Neural cell (in vitro differentiated cells): ENCODE data around the gene CD72. TPM values are rescaled to one million over a fixed set of nuclear protein-coding genes. Genes with fewer than 3 reads are reported as not detected.
"Not testable (repeated sequence)": the region's sequence is repeated elsewhere in the genome, so short reads cannot be mapped to it uniquely, and the experiment has no call there.

Experiments used
- H2AFZ ChIP-seq: fragments of 200-600, 300-800 bp; sonication (generic), shearing (Covaris generic); 2 replicates; pipeline ENCODE4 v1.6.0; 2014; ENCODE audit warnings: low read depth, mild to moderate bottlenecking, antibody characterized with exemption, low read length, moderate library complexity
- H3F3A ChIP-seq: fragments of 200-600 bp; shearing (Covaris generic); 2 replicates; pipeline ENCODE4 v1.6.1; 2016; ENCODE audit warnings: mild to moderate bottlenecking, moderate library complexity, mixed read lengths, antibody characterized with exemption, low read length; ENCODE audit not compliant: insufficient read depth, poor library complexity, severe bottlenecking
- H3K27ac ChIP-seq: fragments of 200-600, 300-800 bp; sonication (generic), shearing (Covaris generic); 2 replicates; pipeline ENCODE4 v1.5.1; 2014; ENCODE audit warnings: mild to moderate bottlenecking, low read length, moderate library complexity
- H3K27me3 ChIP-seq: fragments of 300-800, 200-600 bp; sonication (generic), shearing (Covaris generic); 2 replicates; pipeline ENCODE4 v1.6.0; 2014; ENCODE audit warnings: mild to moderate bottlenecking, low read depth, low read length, moderate library complexity; ENCODE audit not compliant: insufficient read depth
- H3K36me3 ChIP-seq: fragments of 300-800, 200-600 bp; sonication (generic), shearing (Covaris generic); 2 replicates; pipeline ENCODE4 v1.5.1; 2014; ENCODE audit warnings: mild to moderate bottlenecking, antibody characterized with exemption, low read length, moderate library complexity; ENCODE audit not compliant: insufficient read depth
- H3K4me2 ChIP-seq: fragments of 300-800, 200-600 bp; sonication (generic), shearing (Covaris generic); 2 replicates; pipeline ENCODE4 v1.6.0; 2014; ENCODE audit warnings: mild to moderate bottlenecking, low read length
- H3K4me3 ChIP-seq: fragments of 300-800, 200-600 bp; sonication (generic), shearing (Covaris generic); 2 replicates; pipeline ENCODE4 v1.5.1; 2014; ENCODE audit warnings: mild to moderate bottlenecking, low read length, moderate library complexity
- H3K79me2 ChIP-seq: fragments of 200-600 bp; shearing (Covaris generic); replicated peaks from 2 replicates; pipeline ENCODE4 v1.6.0; 2014; ENCODE audit warnings: mild to moderate bottlenecking, low read length, moderate library complexity; ENCODE audit not compliant: insufficient read depth
- H3K9ac ChIP-seq: fragments of 300-800, 200-600 bp; sonication (generic), shearing (Covaris generic); 2 replicates; pipeline ENCODE4 v1.6.1; 2016; ENCODE audit warnings: mild to moderate bottlenecking, low read length, mixed read lengths
- H3K9me2 ChIP-seq: fragments of 200-600 bp; shearing (Covaris generic); 2 replicates; pipeline ENCODE4 v1.6.1; 2016; ENCODE audit warnings: mild to moderate bottlenecking, low read length, mixed read lengths; ENCODE audit not compliant: insufficient read depth
- H3K9me3 ChIP-seq: fragments of 200-600, 300-800 bp; sonication (generic), shearing (Covaris generic); 2 replicates; pipeline ENCODE4 v1.6.1; 2016; ENCODE audit warnings: mild to moderate bottlenecking, mixed run types, low read length, moderate library complexity, mixed read lengths
- H4K20me1 ChIP-seq: fragments of 200-600 bp; shearing (Covaris generic); 2 replicates; pipeline ENCODE4 v1.6.1; 2016; ENCODE audit warnings: mild to moderate bottlenecking, mixed run types; ENCODE audit not compliant: insufficient read depth
- EP300 ChIP-seq: fragments of 450-650 bp; conservative IDR thresholded peaks from 2 replicates; pipeline ENCODE4 v1.6.1; 2014; ENCODE audit warnings: antibody characterized with exemption, mild to moderate bottlenecking, moderate library complexity; ENCODE audit not compliant: poor library complexity, severe bottlenecking
- EZH2 ChIP-seq: fragments of 200-600, 300-800 bp; shearing (Covaris generic), sonication (generic); IDR thresholded peaks from 2 replicates; pipeline ENCODE4 v1.6.1; 2014; ENCODE audit warnings: antibody characterized with exemption, low read length, borderline replicate concordance, mild to moderate bottlenecking; ENCODE audit not compliant: insufficient read depth, poor library complexity, severe bottlenecking
- MXI1 ChIP-seq: fragments of 450-650 bp; conservative IDR thresholded peaks from 2 replicates; pipeline ENCODE4 v1.6.1; 2014; ENCODE audit warnings: antibody characterized with exemption, mild to moderate bottlenecking; ENCODE audit not compliant: poor library complexity, severe bottlenecking
- POLR2AphosphoS5 ChIP-seq: IDR thresholded peaks from 2 replicates; pipeline ENCODE4 v1.6.1; 2012
- RAD21 ChIP-seq: fragments of 450-650 bp; conservative IDR thresholded peaks from 2 replicates; pipeline ENCODE4 v1.6.1; 2014; ENCODE audit warnings: antibody characterized with exemption, mild to moderate bottlenecking, moderate library complexity
- SMC3 ChIP-seq: fragments of 450-650 bp; conservative IDR thresholded peaks from 2 replicates; pipeline ENCODE4 v1.6.1; 2014; ENCODE audit warnings: antibody characterized with exemption, mild to moderate bottlenecking, moderate library complexity; ENCODE audit not compliant: poor library complexity
- TAF1 ChIP-seq: IDR thresholded peaks from 2 replicates; pipeline ENCODE4 v1.6.1; 2012; ENCODE audit warnings: low read depth
- polyA plus RNA-seq: library from polyadenylated mRNA; depleted of rRNA; stranded (reverse); fragments of >200 nt; gene quantifications from 2 replicates; pipeline ENCODE4 v1.2.3, GENCODE V29; 2014
- TF ChIP-seq, protein P1 (sequence below): fragments of 450-650 bp; IDR thresholded peaks from 2 replicates; pipeline ENCODE4 v1.5.1; 2014; ENCODE audit warnings: antibody characterized with exemption, mild to moderate bottlenecking, moderate library complexity; ENCODE audit not compliant: poor library complexity, severe bottlenecking
- TF ChIP-seq, protein P2 (sequence below): IDR thresholded peaks from 2 replicates; pipeline ENCODE4 v1.6.1; 2012; ENCODE audit warnings: borderline replicate concordance

CD72 gene
- polyA plus RNA-seq, 1 donor from 2014 or later: not detected

DNA sequence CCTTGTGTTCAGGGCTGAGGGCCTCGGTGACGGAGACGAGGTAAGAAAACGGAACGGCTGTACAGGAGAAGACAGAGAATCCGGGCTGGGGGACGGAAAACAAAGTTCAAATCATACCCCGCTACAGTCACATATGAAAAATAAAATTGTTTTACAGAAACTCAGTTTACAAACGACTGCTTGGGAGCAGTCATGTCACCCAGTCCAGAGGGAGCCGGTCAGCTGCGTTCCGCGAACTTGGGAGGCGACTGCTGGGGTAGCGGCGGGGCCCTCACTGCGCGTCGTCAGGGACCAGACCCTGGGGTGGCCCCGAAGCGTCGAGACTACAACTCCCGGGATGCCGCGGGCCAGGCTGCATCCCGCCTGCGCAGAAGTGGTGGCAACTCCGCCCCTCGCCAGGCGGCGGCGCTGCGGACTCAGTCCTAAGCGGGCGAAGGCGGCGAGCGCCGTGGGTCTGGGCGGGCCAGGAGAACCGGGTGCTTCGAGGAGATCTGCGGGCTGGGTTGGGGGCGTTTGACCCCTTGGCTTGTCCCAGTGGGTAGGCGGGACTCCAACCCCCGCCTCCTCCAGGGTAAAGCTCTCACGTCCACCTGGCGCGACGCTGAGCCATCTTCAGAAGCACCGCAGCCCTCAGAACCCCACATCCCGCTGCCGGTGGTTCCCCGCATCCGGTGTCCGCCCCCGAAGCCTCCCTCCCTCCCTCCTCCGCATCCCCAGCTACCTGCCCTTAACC is 28.5 kb upstream of the CD72 start:
- Histone ChIP-seq H3K27ac (peak overlapping the region; percentile 51), H3K4me3 (peak overlapping the region; percentile 75), H3K9me2 (no peaks in the 10 kb centered on the region), H3F3A (no peaks in the 10 kb centered on the region), H3K79me2 (no peaks in the 10 kb centered on the region), H3K9me3 (no peaks in the 10 kb centered on the region), H4K20me1 (no peaks in the 10 kb centered on the region), H3K36me3 (no peaks in the 10 kb centered on the region), H3K27me3 (no peaks in the 10 kb centered on the region), H3K4me2 (peak overlapping the region; percentile 76), H2AFZ (peak overlapping the region; percentile 85), H3K9ac (peak overlapping the region; percentile 74)
- TF ChIP-seq EP300 (peak; percentile 16), MXI1 (peak; percentile 58), TAF1 (peak; percentile 79), SMC3 (peak; percentile 76), RAD21 (peak; percentile 79), POLR2AphosphoS5 (peak; percentile 93), EZH2 (no peak)
- TF ChIP-seq, protein P1, sequence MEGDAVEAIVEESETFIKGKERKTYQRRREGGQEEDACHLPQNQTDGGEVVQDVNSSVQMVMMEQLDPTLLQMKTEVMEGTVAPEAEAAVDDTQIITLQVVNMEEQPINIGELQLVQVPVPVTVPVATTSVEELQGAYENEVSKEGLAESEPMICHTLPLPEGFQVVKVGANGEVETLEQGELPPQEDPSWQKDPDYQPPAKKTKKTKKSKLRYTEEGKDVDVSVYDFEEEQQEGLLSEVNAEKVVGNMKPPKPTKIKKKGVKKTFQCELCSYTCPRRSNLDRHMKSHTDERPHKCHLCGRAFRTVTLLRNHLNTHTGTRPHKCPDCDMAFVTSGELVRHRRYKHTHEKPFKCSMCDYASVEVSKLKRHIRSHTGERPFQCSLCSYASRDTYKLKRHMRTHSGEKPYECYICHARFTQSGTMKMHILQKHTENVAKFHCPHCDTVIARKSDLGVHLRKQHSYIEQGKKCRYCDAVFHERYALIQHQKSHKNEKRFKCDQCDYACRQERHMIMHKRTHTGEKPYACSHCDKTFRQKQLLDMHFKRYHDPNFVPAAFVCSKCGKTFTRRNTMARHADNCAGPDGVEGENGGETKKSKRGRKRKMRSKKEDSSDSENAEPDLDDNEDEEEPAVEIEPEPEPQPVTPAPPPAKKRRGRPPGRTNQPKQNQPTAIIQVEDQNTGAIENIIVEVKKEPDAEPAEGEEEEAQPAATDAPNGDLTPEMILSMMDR: peak; percentile 99
- TF ChIP-seq, protein P2, sequence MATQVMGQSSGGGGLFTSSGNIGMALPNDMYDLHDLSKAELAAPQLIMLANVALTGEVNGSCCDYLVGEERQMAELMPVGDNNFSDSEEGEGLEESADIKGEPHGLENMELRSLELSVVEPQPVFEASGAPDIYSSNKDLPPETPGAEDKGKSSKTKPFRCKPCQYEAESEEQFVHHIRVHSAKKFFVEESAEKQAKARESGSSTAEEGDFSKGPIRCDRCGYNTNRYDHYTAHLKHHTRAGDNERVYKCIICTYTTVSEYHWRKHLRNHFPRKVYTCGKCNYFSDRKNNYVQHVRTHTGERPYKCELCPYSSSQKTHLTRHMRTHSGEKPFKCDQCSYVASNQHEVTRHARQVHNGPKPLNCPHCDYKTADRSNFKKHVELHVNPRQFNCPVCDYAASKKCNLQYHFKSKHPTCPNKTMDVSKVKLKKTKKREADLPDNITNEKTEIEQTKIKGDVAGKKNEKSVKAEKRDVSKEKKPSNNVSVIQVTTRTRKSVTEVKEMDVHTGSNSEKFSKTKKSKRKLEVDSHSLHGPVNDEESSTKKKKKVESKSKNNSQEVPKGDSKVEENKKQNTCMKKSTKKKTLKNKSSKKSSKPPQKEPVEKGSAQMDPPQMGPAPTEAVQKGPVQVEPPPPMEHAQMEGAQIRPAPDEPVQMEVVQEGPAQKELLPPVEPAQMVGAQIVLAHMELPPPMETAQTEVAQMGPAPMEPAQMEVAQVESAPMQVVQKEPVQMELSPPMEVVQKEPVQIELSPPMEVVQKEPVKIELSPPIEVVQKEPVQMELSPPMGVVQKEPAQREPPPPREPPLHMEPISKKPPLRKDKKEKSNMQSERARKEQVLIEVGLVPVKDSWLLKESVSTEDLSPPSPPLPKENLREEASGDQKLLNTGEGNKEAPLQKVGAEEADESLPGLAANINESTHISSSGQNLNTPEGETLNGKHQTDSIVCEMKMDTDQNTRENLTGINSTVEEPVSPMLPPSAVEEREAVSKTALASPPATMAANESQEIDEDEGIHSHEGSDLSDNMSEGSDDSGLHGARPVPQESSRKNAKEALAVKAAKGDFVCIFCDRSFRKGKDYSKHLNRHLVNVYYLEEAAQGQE: peak; percentile 56

DNA sequence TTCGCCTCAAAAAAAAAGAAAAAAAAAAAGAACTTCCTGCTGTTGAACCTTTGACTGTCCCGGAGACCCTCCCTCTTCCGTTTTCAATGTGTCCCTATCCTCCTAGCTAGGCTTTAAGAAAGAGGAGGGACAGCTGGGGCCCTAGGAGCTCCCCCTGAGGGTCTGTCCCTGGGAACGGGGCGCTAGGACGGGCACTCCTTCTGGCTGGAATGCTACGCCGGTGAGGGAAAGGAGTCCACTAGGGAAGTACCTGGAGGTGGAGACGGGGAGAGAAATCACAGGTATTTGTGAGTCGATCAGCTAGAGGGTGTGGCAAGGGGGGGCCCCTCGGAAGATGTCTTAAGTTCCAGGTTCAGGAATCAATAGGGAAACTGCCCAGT is 27.9 kb upstream of the CD72 start:
- Histone ChIP-seq H3K9me2 (no peaks in the 10 kb centered on the region), H3K27me3 (no peaks in the 10 kb centered on the region), H4K20me1 (no peaks in the 10 kb centered on the region), H3K9me3 (no peaks in the 10 kb centered on the region), H3K36me3 (no peaks in the 10 kb centered on the region), H3K4me3 (peak overlapping the region; percentile 75), H2AFZ (no peak overlapping the region), H3K4me2 (peak overlapping the region; percentile 65), H3F3A (no peaks in the 10 kb centered on the region), H3K79me2 (no peaks in the 10 kb centered on the region), H3K9ac (peak overlapping the region; percentile 74), H3K27ac (no peak overlapping the region)
- TF ChIP-seq EP300 (no peak), MXI1 (no peak), SMC3 (no peak), TAF1 (no peak), POLR2AphosphoS5 (no peak), RAD21 (no peak)
- TF ChIP-seq, protein P2: no peak

DNA sequence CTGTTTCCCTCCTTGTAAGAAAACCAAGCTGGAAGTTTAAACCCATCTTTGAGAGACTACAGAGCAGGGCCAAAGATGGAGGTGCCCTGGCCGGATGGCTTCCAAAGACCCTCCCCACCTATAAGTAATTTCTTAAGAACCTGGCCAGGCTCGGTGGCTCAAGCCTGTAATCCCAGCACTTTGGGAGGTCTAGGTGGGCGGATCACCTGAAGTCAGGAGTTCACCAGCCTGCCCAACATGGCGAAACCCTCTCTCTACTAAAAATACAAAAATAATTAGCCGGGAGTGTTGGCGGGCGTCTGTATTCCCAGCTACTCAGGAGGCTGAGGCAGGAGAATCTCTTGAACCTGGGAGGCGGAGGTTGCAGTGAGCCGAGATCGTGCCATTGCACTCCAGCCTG is 27.5 kb upstream of the CD72 start:
- not testable (repeated sequence) for H3K79me2 ChIP-seq, H2AFZ ChIP-seq, H3K9me2 ChIP-seq, H3K9me3 ChIP-seq, H3K27ac ChIP-seq, H3F3A ChIP-seq, H3K27me3 ChIP-seq, H3K36me3 ChIP-seq, H3K4me3 ChIP-seq, H4K20me1 ChIP-seq, H3K4me2 ChIP-seq, H3K9ac ChIP-seq
